Smooth muscle cell (in vitro differentiated cells): Measurements from ENCODE around the gene PTPRZ1. TPM values are rescaled to one million over a fixed set of nuclear protein-coding genes. Genes with fewer than 3 reads are reported as not detected.

ENCODE experiments used
- DNase-seq: peaks from one replicate; lab custom pipeline; 2025; ENCODE audit not compliant: unreplicated experiment; lab: John Stamatoyannopoulos, UW
- H2AFZ ChIP-seq: fragments of 200-600 bp; sonication (generic); 2 replicates; pipeline ENCODE4 v1.6.0; 2016; ENCODE audit warnings: antibody characterized with exemption, low read depth, mild to moderate bottlenecking
- H3F3A ChIP-seq: fragments of 200-600 bp; sonication (generic); 2 replicates; pipeline ENCODE4 v1.6.0; 2017; ENCODE audit warnings: antibody characterized with exemption, low read depth
- H3K27ac ChIP-seq: fragments of 200-600 bp; sonication (generic); 2 replicates; pipeline ENCODE4 v1.5.1; 2016; ENCODE audit warnings: low read depth, mild to moderate bottlenecking
- H3K27me3 ChIP-seq: fragments of 200-600 bp; sonication (generic); 2 replicates; pipeline ENCODE4 v1.6.1; 2016; ENCODE audit warnings: low read depth, mild to moderate bottlenecking
- H3K36me3 ChIP-seq: fragments of 200-600 bp; sonication (generic); 2 replicates; pipeline ENCODE4 v1.5.1; 2016; ENCODE audit warnings: low read depth
- H3K4me1 ChIP-seq: fragments of 200-600 bp; sonication (generic); 2 replicates; pipeline ENCODE4 v1.5.1; 2016; ENCODE audit warnings: low read depth
- H3K4me2 ChIP-seq: fragments of 200-600 bp; sonication (generic); 2 replicates; pipeline ENCODE4 v1.6.0; 2016; ENCODE audit warnings: mild to moderate bottlenecking
- H3K4me3 ChIP-seq: fragments of 200-600 bp; sonication (generic); 2 replicates; pipeline ENCODE4 v1.5.1; 2016; ENCODE audit warnings: mild to moderate bottlenecking
- H3K79me2 ChIP-seq: fragments of 200-600 bp; sonication (generic); 2 replicates; pipeline ENCODE4 v1.6.0; 2016; ENCODE audit warnings: low read depth, mild to moderate bottlenecking
- H3K9ac ChIP-seq: fragments of 200-600 bp; sonication (generic); 2 replicates; pipeline ENCODE4 v1.6.0; 2016; ENCODE audit warnings: low read depth
- H3K9me3 ChIP-seq: fragments of 200-600 bp; sonication (generic); replicated peaks from 2 replicates; pipeline ENCODE4 v1.5.1; 2016; ENCODE audit warnings: low read depth
- H4K20me1 ChIP-seq: fragments of 200-600 bp; sonication (generic); 2 replicates; pipeline ENCODE4 v1.6.0; 2016; ENCODE audit warnings: low read depth
- CTCF ChIP-seq: fragments of 200-600 bp; sonication (generic); IDR thresholded peaks from 2 replicates; pipeline ENCODE4 v1.5.1; 2017; ENCODE audit warnings: borderline replicate concordance, mild to moderate bottlenecking, antibody characterized with exemption; ENCODE audit not compliant: insufficient read depth, poor library complexity, severe bottlenecking
- WGBS: methylation state at CpG from one replicate; pipeline ENCODE4 v1.1.7; 2016; ENCODE audit warnings: low lambda C conversion rate; 5-methylcytosine and 5-hydroxymethylcytosine counted together
- polyA plus RNA-seq: library from polyadenylated mRNA; unstranded; fragments of >200 nt; fragmentation: Nextera tagmentation; extraction: Ambion mirVana; gene quantifications from 2 replicates; pipeline ENCODE4 v1.2.1, GENCODE V29; 2016
- total RNA-seq: library from RNA; depleted of rRNA; stranded (reverse); fragments of >200 nt; gene quantifications from 2 replicates; pipeline ENCODE4 v1.2.3, GENCODE V29; 2014

The PTPRZ1 gene
- total RNA-seq (2.1 and 3.1 TPM in 2 replicates), polyA plus RNA-seq (0.13 and 0.56 TPM in 2 replicates)

DNA sequence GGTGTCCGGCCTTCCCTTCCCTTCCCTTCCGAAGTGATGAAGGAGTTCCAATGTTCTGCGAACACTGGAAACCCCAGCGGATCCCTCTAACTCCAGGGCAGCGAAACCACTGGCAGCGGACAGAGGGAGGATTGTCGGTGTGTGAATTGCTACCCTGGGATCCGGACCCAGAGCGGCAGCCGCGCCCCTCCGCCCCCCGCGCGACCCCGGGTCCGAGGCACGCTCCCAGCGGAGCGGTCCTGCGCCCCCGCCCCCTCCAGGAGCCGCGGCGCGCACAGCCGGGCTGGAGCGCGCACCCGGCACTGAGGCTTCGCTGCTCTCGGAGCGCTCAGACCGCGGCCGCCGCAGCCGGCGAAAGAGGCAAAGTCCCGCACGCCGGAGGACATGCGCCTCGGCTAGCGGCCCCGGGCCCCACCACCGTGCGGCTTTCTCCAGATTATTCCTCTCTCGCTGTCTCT, at the start of gene PTPRZ1:
Gene PTPRZ1, plus strand, starts transcription at position 331 of the 458 bp plus-strand sequence. CDS start 339 bp downstream, outside the sequence.
- Histone ChIP-seq H3K27ac (no peak within 1 kb of the TSS), H2AFZ (peak within 1 kb of the TSS; percentile 82), H3K9me3 (no peaks in the 10 kb centered on the region), H3F3A (no peaks in the 10 kb centered on the region), H3K9ac (no peak within 1 kb of the TSS), H4K20me1 (no peaks in the 10 kb centered on the region), H3K4me2 (peak within 1 kb of the TSS; percentile 99), H3K36me3 (no peaks in the 10 kb centered on the region), H3K79me2 (no peaks in the 10 kb centered on the region), H3K4me3 (peak within 1 kb of the TSS; percentile 73), H3K27me3 (peaks cover 78% of the 10 kb centered on the region), H3K4me1 (peaks cover 19% of the 10 kb centered on the region)
- WGBS = 0% methylated on average over 23 of the region's 49 CpGs
- TF ChIP-seq CTCF = no peak
- no peak for DNase-seq

GRCh38 chr7:121824276-121824675, 48.7 kb upstream of the PTPRZ1 start:
- no peaks in the 10 kb centered on the region for H3K9me3 ChIP-seq
- no peaks in the 10 kb centered on the region for H3K36me3 ChIP-seq
- no peaks in the 10 kb centered on the region for H3K79me2 ChIP-seq
- no peaks in the 10 kb centered on the region for H3F3A ChIP-seq
- DNase-seq = no peak
- no peaks in the 10 kb centered on the region for H4K20me1 ChIP-seq
- no peak overlapping the region for H3K4me3 ChIP-seq
- no peaks in the 10 kb centered on the region for H3K4me1 ChIP-seq
- WGBS = 91% methylated on average over 1 of the region's 1 CpG
- no peak overlapping the region for H3K27ac ChIP-seq
- no peak overlapping the region for H3K9ac ChIP-seq
- no peak for TF ChIP-seq CTCF
- no peak overlapping the region for H3K4me2 ChIP-seq
- H2AFZ ChIP-seq = no peak overlapping the region
- H3K27me3 ChIP-seq = no peaks in the 10 kb centered on the region

GRCh38 chr7:121831351-121831750, 41.6 kb upstream of the PTPRZ1 start:
- no peaks in the 10 kb centered on the region for H3K4me1 ChIP-seq
- TF ChIP-seq CTCF = no peak
- H3K36me3 ChIP-seq = no peaks in the 10 kb centered on the region
- no peak overlapping the region for H3K4me3 ChIP-seq
- H3K4me2 ChIP-seq = no peak overlapping the region
- H3K79me2 ChIP-seq = no peaks in the 10 kb centered on the region
- WGBS = 90% methylated on average over 3 of the region's 3 CpGs
- no peak overlapping the region for H3K27ac ChIP-seq
- H4K20me1 ChIP-seq = no peaks in the 10 kb centered on the region
- no peaks in the 10 kb centered on the region for H3F3A ChIP-seq
- no peak overlapping the region for H3K9ac ChIP-seq
- no peaks in the 10 kb centered on the region for H3K27me3 ChIP-seq
- H2AFZ ChIP-seq = no peak overlapping the region
- H3K9me3 ChIP-seq = no peaks in the 10 kb centered on the region
- DNase-seq = no peak

- Histone ChIP-seq H3K4me3 (no peak overlapping the region), H3K4me1 (no peaks in the 10 kb centered on the region), H3K9me3 (no peaks in the 10 kb centered on the region), H3K4me2 (no peak overlapping the region), H3F3A (no peaks in the 10 kb centered on the region), H3K9ac (no peak overlapping the region), H3K27ac (no peak overlapping the region), H2AFZ (no peak overlapping the region), H3K27me3 (no peaks in the 10 kb centered on the region), H3K79me2 (no peaks in the 10 kb centered on the region), H3K36me3 (no peaks in the 10 kb centered on the region), H4K20me1 (no peaks in the 10 kb centered on the region)
- 76% methylated on average over 5 of the region's 5 CpGs for WGBS
- TF ChIP-seq CTCF = no peak
- no peak for DNase-seq
These were observed 41.2 kb upstream of the PTPRZ1 start for GRCh38 chr7:121831801-121832200.
